MM.1S (cell line): ENCODE data around the gene ACTN4.

Experiments used
- CTCF ChIP-seq: fragments of 300-600 bp; sonication (generic); IDR thresholded peaks from 2 replicates; pipeline ENCODE4 v1.5.1; 2016; ENCODE audit warnings: antibody characterized with exemption, low read length, mixed read lengths
- EZH2 ChIP-seq: fragments of 300-600 bp; sonication (generic); optimal IDR thresholded peaks from 2 replicates; pipeline ENCODE3; 2017; ENCODE audit warnings: low read depth, mild to moderate bottlenecking, antibody characterized with exemption, low read length, mixed read lengths
- EZH2phosphoT487 ChIP-seq: fragments of 300-600 bp; sonication (generic); IDR thresholded peaks from 2 replicates; pipeline ENCODE4 v1.6.1; 2018; ENCODE audit warnings: antibody characterized with exemption, low read length

DNA sequence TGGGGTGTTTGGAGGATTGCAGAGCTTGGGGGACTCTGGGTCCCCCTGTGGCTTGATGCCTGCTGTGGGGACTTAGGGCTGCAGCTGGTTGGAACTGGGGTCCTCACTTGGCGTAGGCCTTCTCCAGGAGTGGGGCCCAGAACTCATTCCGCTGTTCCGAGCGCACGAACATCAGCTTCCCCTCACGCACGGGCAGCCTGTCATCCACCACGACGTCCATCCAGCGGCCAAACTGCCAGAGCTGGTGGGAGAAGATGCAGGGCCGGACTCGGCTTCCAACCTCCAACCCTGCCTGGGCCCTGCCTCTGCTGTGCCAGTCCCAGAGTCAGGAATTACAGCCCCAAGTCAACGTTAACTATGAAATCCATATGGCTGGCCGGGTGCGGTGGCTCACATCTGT is 94.2 kb downstream of the ACTN4 start:
- TF ChIP-seq EZH2 (no peak), EZH2phosphoT487 (no peak), CTCF (no peak)
